D721Med (cell line): ENCODE data around the gene TTC7B.

ENCODE experiments used
- DNase-seq: peaks from one replicate; pipeline ENCODE4 v3.0.0; 2011; ENCODE audit warnings: low spot score; ENCODE audit not compliant: insufficient read length
- FAIRE-seq: peaks from 2 replicates; lab custom pipeline; 2011; peaks lifted over from hg19 to GRCh38; lab: Jason Lieb, UNC
- TF ChIP-seq, protein P1 (sequence below): IDR thresholded peaks from 2 replicates; pipeline ENCODE4 v1.5.1; 2012; ENCODE audit warnings: mild to moderate bottlenecking, control low read depth; ENCODE audit not compliant: insufficient read depth; ENCODE audit errors: missing control alignments

The TTC7B gene

DNA sequence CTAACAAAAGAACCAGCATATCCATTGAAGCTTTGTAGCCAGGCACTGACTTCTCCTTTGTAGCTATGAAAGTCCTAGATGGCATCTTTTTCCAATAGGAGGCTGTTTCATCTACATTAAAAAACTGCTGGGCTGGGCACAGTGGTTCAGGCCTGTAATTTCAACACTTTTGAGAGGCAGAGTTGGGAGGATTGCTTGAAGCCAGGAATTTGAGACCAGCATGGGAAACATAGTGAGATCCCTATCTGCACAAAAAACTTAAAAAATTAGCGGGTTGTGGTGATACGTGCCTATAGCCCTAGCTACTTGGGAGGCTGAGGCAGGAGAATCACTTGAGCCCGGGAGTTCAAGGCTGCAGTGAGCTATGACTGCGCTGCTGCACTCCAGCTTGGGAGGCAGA is 251.7 kb downstream of the TTC7B start:
- FAIRE-seq (no peak), DNase-seq (no peak)
- TF ChIP-seq, protein P1, sequence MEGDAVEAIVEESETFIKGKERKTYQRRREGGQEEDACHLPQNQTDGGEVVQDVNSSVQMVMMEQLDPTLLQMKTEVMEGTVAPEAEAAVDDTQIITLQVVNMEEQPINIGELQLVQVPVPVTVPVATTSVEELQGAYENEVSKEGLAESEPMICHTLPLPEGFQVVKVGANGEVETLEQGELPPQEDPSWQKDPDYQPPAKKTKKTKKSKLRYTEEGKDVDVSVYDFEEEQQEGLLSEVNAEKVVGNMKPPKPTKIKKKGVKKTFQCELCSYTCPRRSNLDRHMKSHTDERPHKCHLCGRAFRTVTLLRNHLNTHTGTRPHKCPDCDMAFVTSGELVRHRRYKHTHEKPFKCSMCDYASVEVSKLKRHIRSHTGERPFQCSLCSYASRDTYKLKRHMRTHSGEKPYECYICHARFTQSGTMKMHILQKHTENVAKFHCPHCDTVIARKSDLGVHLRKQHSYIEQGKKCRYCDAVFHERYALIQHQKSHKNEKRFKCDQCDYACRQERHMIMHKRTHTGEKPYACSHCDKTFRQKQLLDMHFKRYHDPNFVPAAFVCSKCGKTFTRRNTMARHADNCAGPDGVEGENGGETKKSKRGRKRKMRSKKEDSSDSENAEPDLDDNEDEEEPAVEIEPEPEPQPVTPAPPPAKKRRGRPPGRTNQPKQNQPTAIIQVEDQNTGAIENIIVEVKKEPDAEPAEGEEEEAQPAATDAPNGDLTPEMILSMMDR: no peak

DNA sequence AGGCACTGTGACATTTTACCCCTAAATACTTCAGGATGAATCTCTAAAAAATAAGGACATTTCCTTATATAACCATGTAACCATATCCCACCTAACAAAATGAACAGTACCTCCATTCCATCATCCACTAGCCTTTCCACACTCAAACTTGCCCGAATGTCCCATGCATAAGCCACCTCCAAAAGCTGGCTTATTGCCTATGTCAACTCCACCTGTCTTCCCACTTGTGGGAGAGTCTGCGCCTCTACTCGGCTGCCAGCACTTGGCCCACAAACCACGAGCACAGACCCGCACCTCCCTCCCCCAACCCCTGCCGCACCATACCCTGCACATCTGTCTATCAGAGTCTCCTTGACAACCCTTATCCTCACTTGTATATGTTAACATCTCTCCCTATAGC is 253.6 kb downstream of the TTC7B start:
- TF ChIP-seq, protein P1: no peak
- DNase-seq (no peak), FAIRE-seq (no peak)

DNA sequence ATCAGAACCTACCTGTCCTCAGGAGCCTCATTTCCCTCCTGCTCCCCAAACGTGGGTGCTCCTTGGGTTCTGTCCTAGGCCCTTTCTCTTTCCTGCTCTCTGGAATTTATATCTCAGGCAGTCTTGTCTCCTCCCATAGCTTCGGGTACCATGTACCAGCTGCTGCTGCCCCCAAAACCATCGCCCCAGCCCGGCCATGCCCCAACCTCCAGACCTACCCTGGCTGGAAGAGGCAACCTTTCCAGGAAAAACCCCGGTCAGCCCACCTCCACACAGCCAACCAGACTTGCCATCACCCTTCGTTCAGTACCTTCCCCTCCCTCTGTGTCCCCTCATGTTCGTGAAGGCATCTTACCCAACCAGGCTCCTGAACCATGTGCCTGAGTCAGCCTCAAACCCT is 254.3 kb downstream of the TTC7B start:
- no peak for FAIRE-seq
- TF ChIP-seq, protein P1: no peak
- DNase-seq: no peak

DNA sequence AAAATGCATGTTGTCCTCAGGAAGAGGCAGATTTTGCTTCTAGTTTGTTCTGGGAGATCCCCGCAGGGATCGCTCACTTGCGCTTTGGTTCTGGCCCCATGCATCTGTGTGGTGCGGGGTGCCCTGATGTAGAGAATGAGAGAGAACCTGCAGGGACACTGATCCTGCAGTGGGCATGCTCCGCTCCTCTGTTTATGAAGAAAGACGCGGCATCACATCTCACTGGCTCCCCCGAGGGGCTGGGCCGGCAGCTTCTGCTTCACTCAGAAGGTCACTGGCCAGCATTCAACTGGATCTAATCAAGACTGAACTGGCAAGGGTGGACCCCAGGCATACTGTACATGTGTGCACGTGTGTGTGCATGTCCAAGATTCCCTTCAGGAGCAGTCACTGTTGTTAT is 255.2 kb downstream of the TTC7B start:
- FAIRE-seq (no peak), DNase-seq (no peak)
- TF ChIP-seq, protein P1: no peak

DNA sequence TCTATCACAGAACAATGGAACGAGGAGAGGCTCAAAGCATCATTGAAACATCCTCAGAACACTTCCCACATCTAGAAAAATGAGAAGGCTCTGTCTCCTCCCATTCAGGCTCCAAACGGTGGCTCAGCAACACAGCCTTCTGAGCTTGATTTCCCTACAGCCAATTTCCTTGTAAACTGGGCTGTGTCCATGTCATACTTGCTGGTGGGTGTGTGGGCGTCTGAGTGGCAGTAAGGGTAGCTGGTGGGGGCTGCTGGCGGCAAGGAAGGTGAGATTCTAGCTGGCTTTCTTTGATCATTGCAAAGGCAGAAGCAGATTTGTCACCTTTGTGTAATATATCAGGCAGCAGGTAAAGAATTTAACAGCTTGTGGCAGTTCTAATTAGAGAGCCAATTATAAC is 255.7 kb downstream of the TTC7B start:
- DNase-seq (no peak), FAIRE-seq (no peak)
- TF ChIP-seq, protein P1: no peak

DNA sequence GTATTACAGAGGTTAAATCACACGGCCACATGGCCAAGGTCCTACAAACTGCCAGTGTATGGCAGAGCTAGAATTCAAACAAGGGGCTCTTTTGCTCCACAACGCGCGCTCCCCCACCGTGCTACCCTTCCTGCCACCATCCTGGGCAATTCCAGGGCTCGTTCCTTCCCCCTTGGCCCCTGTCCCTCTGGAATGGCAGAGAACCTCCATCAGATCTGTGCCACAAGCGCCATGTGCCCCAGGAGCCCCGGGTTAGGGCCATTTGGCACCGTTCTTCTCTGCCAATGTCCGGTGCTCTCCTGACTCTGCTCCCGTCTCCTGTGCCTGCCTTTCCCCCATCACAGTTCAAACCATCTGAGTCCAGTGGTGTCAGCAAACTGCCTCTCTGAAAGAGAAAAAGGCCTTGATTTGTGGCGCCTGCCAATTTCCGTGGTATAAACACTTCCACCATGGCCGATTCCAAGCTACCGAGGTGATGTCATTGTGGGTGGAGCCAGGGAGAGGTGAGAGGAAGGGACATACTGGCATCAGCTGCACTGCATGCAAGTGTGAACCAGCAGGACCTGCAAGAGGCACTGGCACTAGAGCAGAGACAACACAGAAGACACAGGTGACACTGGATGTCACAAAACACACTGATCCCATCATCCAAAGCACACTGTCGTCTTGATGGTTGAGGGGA is 256.3 kb downstream of the TTC7B start:
- DNase-seq (no peak), FAIRE-seq (no peak)
- TF ChIP-seq, protein P1: no peak

DNA sequence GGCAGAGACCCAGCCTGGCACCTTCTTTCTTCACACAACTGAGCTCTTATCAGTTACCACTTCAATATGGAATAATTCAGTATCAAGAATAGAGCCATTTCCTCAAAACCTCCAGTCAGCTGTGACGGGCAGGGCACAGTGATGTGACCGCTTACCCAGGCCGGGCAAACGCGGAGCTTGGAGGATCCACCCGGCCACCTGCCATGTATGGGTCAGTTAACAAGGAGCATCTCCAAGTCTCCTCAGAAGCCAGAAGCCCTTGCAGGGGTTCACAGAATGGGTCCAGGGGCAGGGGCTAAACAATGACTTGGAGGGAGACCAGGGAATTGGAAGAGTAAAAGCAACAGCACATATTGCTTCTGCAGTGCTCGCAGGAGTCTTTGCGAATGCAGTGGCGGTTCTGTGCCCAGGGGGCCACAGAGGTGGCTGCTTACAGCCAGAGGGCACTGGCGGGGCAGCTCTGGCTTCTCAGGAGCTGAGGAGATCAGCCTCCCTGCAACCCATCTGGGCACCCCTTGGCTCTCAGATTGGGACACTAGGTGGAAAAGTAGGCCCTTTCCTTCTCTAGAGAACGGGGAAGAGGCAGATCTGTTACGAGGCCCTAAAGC is 257.1 kb downstream of the TTC7B start:
- TF ChIP-seq, protein P1: no peak
- no peak for DNase-seq
- no peak for FAIRE-seq
